22Rv1 (cell line): ENCODE results near the gene TMEM86B.

Source experiments
- H3K27ac ChIP-seq: fragments of 450-650 bp; 2 replicates; pipeline ENCODE4 v1.5.1; 2017
- ZFX ChIP-seq: fragments of 450-650 bp; IDR thresholded peaks from 2 replicates; pipeline ENCODE4 v1.6.1; 2017; ENCODE audit warnings: antibody characterized with exemption, borderline replicate concordance
- TF ChIP-seq, protein P1 (sequence below): fragments of 450-650 bp; IDR thresholded peaks from 2 replicates; pipeline ENCODE4 v1.5.1; 2017; ENCODE audit warnings: mild to moderate bottlenecking

TMEM86B gene

DNA sequence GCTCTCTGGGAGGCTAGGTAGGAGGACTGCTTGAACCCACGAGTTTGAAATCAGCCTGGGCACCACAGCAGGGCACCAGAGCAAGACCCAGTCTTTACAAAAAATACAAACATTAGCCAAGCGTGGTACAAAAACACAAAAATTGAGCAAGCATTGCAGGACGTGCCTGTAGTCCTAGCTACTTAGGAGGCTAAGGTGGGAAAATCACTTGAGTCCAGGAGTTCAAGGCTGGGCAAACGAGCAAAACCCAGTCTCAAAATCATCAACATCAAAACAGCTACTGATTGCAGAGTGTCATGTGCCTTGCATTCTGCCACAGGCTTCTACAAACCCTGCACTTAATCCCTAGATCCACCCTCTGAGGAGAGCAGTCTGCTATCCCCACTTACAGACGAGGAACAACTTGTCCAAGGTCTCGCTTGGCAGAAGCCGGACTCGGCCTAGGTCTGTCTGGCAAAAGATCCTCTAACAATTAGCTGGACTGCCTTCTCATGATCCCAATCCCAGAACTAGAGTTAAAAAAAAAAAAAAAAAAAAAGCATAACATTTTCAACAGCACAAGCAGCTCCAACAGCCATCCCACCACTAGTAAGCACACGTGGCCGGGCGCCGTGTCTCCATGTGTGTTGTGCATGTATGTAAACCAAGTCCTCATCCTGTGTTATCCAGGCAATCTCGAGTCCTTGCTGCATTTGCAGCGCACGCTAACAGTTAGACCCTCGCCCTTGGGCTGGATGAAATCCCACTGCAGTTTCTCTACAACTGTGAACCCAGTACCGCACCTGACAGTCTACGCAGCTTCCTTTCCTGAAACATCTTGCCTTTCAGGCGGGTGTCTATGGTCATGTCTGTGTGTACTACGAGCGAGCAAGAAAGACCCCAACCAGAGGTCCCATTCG lies 28.2 kb upstream of the TMEM86B start:
- TF ChIP-seq, protein P1, sequence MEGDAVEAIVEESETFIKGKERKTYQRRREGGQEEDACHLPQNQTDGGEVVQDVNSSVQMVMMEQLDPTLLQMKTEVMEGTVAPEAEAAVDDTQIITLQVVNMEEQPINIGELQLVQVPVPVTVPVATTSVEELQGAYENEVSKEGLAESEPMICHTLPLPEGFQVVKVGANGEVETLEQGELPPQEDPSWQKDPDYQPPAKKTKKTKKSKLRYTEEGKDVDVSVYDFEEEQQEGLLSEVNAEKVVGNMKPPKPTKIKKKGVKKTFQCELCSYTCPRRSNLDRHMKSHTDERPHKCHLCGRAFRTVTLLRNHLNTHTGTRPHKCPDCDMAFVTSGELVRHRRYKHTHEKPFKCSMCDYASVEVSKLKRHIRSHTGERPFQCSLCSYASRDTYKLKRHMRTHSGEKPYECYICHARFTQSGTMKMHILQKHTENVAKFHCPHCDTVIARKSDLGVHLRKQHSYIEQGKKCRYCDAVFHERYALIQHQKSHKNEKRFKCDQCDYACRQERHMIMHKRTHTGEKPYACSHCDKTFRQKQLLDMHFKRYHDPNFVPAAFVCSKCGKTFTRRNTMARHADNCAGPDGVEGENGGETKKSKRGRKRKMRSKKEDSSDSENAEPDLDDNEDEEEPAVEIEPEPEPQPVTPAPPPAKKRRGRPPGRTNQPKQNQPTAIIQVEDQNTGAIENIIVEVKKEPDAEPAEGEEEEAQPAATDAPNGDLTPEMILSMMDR, result no peak
- TF ChIP-seq ZFX, result no peak
- peak overlapping the region; percentile 95; the same call in 1 of the 2 replicates for H3K27ac ChIP-seq

DNA sequence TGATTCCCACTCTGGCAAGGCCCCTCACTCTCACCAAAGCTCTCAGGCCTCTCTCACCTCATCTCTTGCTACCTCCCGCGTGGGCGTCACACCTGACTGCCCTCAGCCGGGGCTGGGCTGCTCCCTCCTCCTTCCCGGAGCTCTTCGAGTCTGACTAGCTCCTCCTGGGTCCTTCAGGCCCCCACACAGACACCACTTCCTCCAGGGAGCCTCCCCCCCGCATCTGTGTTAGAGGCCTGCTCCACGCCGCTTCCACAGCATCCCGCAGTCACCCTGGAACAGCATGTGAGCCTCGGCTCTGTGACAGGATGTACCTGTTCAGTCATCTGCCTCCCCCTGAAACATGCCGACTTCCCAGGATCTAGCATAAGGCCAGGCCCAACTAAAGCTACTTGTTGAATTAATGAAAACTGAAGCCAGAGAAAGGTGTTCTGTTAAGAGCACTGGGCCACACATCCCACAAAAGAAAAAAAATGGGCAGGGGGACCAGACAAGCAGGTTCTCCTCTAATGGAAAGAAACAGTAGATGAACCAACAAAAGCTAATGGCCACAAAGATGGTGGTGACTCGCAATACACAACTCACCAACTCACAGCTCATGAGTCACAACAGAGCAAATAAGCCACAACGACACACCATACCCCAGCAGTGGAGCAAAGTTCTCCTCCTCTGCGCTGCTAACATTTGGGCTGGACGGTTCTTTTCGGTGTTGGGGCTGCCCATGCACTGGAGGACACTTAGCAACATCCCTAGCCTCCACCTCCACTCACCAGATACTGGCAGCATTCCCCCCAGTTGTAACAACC lies 27.3 kb upstream of the TMEM86B start:
- TF ChIP-seq, protein P1, result no peak
- no peak for TF ChIP-seq ZFX
- H3K27ac ChIP-seq, result no peak overlapping the region

DNA sequence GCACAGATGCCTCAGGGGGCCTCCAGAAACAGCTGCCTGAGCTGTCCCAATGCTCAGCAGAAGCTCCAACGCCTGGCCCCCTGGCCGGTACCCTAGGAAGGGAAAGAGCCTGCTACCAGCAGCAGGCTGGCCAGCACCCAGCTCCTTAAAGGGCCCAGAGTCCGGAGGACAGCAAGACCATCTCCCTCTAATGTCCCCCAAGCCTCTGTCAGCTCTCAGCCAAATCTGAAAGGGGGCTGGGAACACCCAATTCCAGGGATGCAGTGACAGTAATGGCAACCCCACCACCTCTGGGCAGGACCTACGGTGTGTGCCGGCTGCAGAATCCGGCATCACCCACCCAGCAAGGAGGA lies 26.0 kb upstream of the TMEM86B start:
- no peak overlapping the region for H3K27ac ChIP-seq
- TF ChIP-seq ZFX, result no peak
- TF ChIP-seq, protein P1, result no peak

DNA sequence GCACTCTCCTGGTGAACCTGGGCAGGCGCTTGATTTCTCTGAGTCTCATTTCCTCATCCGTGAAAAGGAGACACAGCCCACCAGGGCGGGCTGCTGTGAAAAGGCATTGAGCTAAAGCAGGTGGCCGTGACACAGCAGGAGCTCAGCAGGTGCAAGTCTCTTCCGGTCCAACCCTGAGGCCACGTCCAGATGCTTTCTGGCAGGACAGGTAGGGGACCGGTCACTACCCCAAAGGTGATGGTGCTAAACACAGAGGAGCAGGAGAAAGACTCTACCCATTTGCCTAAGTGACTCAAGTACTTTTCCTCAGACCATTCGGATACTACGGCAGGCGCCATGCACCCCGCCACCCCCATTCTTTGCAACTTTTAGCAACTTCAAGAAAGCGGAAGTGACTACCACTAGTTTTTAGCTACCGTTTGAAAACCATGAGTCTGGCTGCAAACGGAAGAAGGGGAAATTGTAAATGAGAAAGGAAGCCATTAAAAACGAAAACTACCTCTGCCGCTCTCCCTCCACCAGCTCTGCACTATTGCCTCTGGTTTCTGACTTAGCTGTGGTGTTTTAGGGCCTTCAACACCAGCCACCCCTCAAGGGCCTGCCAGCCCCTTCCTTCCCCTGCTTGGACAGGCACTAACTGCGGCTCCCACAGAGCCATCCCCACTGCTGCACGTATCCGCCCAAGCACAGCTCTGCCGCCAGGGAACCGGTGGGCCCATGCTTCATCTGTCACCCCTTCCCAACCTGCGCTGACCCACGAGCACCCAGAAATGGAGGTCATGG lies 25.5 kb upstream of the TMEM86B start:
- TF ChIP-seq ZFX, result no peak
- TF ChIP-seq, protein P1, result no peak
- no peak overlapping the region for H3K27ac ChIP-seq

DNA sequence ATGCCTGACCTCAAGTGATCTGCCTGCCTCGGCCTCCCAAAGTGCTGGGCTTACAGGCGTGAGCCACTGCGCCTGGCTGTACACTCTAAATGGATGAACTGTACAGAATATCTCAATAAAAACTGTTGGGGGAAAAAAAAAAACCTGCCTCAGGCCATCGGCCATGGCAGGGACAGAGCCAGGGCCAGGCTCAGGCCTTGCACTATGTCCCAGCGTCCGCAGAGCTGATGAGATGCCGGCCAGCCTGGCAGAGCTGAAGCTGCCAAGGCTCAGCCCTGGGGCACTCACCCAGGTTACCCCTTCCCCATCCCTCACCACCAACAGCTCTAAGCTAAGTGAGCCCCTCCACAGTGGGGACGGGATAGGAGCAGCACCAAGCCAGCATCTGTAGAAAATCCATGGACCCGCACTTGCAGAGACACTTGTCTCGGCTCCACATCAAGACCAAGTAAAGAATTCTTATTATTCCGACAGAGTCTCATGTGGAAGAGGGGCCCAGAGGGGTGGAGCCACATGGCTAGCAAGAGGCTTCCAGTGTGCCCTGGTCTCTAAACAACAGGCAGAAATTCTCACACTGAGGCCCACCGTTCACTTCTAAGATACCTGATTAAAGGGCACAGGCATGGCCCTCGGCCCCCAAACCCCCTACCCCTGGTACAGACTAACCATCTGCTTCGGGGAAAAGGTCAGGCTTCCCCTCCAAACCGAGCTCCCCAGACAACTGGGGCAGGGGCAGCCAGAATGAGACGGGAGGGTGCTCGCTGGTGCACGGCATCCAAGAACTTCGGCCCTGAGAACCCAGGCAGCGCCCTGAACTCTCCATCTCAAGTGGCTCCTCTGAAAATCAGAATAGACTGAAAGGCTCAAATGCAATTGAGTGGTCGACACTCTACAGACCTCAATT lies 24.4 kb upstream of the TMEM86B start:
- no peak overlapping the region for H3K27ac ChIP-seq
- TF ChIP-seq, protein P1, result no peak
- no peak for TF ChIP-seq ZFX

DNA sequence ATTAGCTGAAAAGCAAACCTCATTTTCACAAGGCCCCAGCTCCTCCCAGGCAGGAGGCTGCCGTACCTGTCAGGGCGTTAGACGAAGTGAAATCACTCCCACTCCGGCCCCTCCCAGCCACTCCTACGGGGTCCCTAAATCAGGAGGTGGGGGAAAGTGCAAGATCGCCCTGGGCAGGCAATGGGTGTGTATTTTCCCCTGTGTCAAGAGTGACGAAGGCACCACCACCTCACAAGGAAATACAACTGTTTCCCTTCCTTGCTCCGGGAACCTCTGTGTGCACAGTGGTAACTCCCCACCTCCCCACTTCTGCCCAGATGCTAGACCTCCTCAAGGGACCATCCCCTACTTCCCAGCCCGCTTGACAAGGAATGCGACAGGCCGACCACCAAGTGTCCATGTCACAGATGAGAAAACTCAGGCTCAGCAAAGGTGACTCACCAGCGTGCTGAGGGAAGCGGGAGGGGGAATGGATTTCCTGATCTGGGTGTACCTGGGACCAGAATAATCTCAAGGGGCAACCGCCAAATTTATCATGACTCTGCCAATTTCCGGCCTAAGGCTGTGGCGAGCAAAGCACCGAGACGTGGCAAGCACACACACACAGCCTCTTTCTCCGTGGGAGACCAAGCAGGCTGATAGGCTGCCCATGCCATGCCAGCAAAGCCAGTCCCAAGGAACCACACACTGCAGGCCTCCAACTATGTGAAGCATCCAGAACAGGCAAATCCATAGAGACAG lies 22.9 kb upstream of the TMEM86B start:
- H3K27ac ChIP-seq, result no peak overlapping the region
- TF ChIP-seq ZFX, result no peak
- TF ChIP-seq, protein P1, result no peak
